C1 segment of cervical spinal cord (tissue), 14 donors: ENCODE results near the gene ATP4A.

Experiments used
- DNase-seq, 14 donors: peaks; one replicate each; lab custom pipeline; 2025; lab: John Stamatoyannopoulos, UW

ATP4A gene

GRCh38 chr19:35500611-35501010 lies 62.8 kb downstream of the ATP4A start:
- no peak for DNase-seq
